PC-9 (cell line): ENCODE data around the gene STX8. TPM values are rescaled to one million over a fixed set of nuclear protein-coding genes. Genes with fewer than 3 reads are reported as not detected.

ENCODE experiments used
- BruUV-seq: library from RNA; stranded (reverse); fragments of 400-500 nt; replicated peaks from 2 replicates; lab custom pipeline; 2021; lab: Mats Ljungman, UMichigan
- CTCF ChIA-PET: fragments of 300-600 bp; sonication (Branson Sonifier 250); formaldehyde crosslinking; loops from one replicate; lab custom pipeline; 2022; ENCODE audit warnings: antibody characterized with exemption; lab: Charles Lee
- POLR2A ChIA-PET: fragments of 300-600 bp; sonication (Branson Sonifier 250); formaldehyde crosslinking; loops from one replicate; lab custom pipeline; 2022; ENCODE audit warnings: antibody characterized with exemption; ENCODE audit not compliant: unreplicated experiment; lab: Charles Lee
- DNase-seq, 2 experiments: peaks; one replicate each; pipeline versions ENCODE4 v3.0.0 to v3.0.0-alpha.2; 2015 to 2022; ENCODE audit warnings: mixed read lengths in 1 of 2
- H2AFZ ChIP-seq: fragments of 200-600 bp; sonication (generic); 2 replicates; pipeline ENCODE4 v1.8.1; 2017; ENCODE audit warnings: antibody characterized with exemption
- H3F3A ChIP-seq: fragments of 200-600 bp; sonication (generic); 2 replicates; pipeline ENCODE4 v1.8.1; 2017; ENCODE audit warnings: antibody characterized with exemption, mild to moderate bottlenecking, low read depth; ENCODE audit not compliant: insufficient read depth
- H3K27ac ChIP-seq: fragments of 200-600 bp; sonication (generic); 2 replicates; pipeline ENCODE4 v1.6.1; 2016; ENCODE audit warnings: mixed run types
- H3K27me3 ChIP-seq: fragments of 200-600 bp; sonication (generic); 2 replicates; pipeline ENCODE4 v1.6.1; 2016; ENCODE audit warnings: low read depth, mixed run types; ENCODE audit not compliant: insufficient read depth
- H3K36me3 ChIP-seq: fragments of 200-600 bp; sonication (generic); 2 replicates; pipeline ENCODE4 v1.6.1; 2016; ENCODE audit warnings: low read depth, mixed run types
- H3K4me1 ChIP-seq: fragments of 200-600 bp; sonication (generic); replicated peaks from 2 replicates; pipeline ENCODE4 v1.6.1; 2016; ENCODE audit warnings: mixed run types; ENCODE audit not compliant: insufficient read depth
- H3K4me2 ChIP-seq: fragments of 200-600 bp; sonication (generic); 2 replicates; pipeline ENCODE4 v1.6.1; 2017; ENCODE audit warnings: mixed run types
- H3K4me3 ChIP-seq: fragments of 200-600 bp; sonication (generic); 2 replicates; pipeline ENCODE4 v1.6.1; 2016; ENCODE audit warnings: mixed run types
- H3K79me2 ChIP-seq: fragments of 200-600 bp; sonication (generic); 2 replicates; pipeline ENCODE4 v1.6.1; 2017; ENCODE audit warnings: low read depth, mixed run types
- H3K9me2 ChIP-seq: fragments of 200-600 bp; sonication (generic); 2 replicates; pipeline ENCODE4 v1.8.1; 2017; ENCODE audit warnings: mild to moderate bottlenecking; ENCODE audit not compliant: insufficient read depth
- H3K9me3 ChIP-seq: fragments of 200-600 bp; sonication (generic); 2 replicates; pipeline ENCODE4 v1.8.1; 2016; ENCODE audit warnings: low read depth; ENCODE audit not compliant: insufficient read depth
- H4K20me1 ChIP-seq: fragments of 200-600 bp; sonication (generic); 2 replicates; pipeline ENCODE4 v1.8.1; 2017; ENCODE audit not compliant: insufficient read depth
- EZH2 ChIP-seq: fragments of 200-600 bp; sonication (generic); IDR thresholded peaks from 2 replicates; pipeline ENCODE4 v1.8.0; 2017; ENCODE audit warnings: antibody characterized with exemption, low read depth
- intact Hi-C: fragments of 100-400 bp; cut with micrococcal nuclease; formaldehyde crosslinking; loops from one replicate; pipeline ENCODE4 v1.10.0; 2022; ENCODE audit not compliant: unreplicated experiment
- total RNA-seq: library from RNA; stranded (reverse); gene quantifications from 2 replicates; pipeline ENCODE4 v1.2.3, GENCODE V29; 2021
- TF ChIP-seq, protein P1 (sequence below): fragments of 200-600 bp; sonication (generic); conservative IDR thresholded peaks from 2 replicates; pipeline ENCODE4 v1.6.1; 2017; ENCODE audit warnings: mixed run types, antibody characterized with exemption, mild to moderate bottlenecking, moderate library complexity

The STX8 gene
- total RNA-seq, 1 experiment from 2014 or later = 60.6 TPM

DNA sequence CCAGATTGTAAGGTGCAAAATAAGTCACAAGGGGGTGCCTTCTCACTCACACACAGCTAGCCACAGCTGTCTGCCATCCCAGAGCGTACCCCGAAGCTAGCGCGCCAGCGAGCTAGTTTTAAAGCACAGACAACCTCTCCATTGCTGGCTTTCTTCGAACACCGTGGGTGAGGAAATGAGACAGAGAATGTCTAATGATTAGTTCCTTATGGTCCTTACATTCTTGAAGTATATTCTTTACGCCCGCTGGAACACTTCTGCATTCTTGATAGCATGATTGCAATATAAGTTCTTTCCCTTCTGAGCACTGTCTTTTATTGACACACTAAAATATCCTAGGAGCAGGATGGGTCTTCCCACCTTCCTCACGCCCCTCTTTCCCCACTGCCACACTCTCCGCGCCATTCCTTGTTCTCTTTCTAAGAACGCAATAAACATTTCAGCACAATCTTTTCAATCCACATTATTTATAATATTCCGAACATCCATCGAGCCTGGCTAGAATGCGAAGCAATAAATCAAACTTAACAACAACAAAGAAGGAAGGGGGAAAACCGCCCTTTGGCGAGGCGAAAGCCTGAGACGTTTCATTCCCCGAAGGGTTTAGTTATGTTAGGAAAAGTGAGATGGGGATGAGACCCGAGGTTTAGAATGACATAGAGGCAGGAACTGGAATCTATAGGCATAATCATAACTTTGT lies 303.0 kb downstream of the STX8 start:
- intact Hi-C loops = no loop called here
- BruUV-seq = no TSS peak
- no peak overlapping the region for H3K4me2 ChIP-seq

DNA sequence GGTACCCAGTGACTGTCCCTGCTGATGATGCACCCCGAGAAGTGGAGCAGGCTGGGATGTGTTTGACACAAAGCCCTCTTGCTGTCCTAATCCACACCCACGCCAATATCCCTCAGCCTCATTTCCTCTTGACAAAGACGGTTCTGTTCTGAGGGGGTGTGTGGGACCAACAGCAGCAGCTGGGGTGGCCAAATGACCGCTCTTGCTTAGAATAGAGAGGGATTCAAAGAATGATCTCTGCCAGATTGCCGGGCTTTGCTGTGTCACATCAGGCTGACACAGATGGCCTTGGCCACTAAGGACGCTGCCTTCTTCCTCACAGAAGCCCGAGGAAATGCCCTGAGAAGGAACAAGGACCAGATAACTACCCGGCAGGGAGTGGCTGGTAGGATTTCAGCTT lies 303.6 kb downstream of the STX8 start:
- Histone ChIP-seq H3F3A (no peaks in the 10 kb centered on the region), H3K27ac (no peak overlapping the region), H3K4me1 (no peaks in the 10 kb centered on the region), H3K4me3 (no peak overlapping the region), H3K9me2 (no peaks in the 10 kb centered on the region), H3K4me2 (no peak overlapping the region), H3K36me3 (no peaks in the 10 kb centered on the region), H4K20me1 (no peaks in the 10 kb centered on the region), H3K9me3 (no peaks in the 10 kb centered on the region), H3K27me3 (no peaks in the 10 kb centered on the region), H3K79me2 (no peaks in the 10 kb centered on the region), H2AFZ (no peak overlapping the region)
- intact Hi-C loops = no loop called here
- ChIA-PET POLR2A (no interaction called here), CTCF (no interaction called here)
- no peak for TF ChIP-seq EZH2
- TF ChIP-seq, protein P1, sequence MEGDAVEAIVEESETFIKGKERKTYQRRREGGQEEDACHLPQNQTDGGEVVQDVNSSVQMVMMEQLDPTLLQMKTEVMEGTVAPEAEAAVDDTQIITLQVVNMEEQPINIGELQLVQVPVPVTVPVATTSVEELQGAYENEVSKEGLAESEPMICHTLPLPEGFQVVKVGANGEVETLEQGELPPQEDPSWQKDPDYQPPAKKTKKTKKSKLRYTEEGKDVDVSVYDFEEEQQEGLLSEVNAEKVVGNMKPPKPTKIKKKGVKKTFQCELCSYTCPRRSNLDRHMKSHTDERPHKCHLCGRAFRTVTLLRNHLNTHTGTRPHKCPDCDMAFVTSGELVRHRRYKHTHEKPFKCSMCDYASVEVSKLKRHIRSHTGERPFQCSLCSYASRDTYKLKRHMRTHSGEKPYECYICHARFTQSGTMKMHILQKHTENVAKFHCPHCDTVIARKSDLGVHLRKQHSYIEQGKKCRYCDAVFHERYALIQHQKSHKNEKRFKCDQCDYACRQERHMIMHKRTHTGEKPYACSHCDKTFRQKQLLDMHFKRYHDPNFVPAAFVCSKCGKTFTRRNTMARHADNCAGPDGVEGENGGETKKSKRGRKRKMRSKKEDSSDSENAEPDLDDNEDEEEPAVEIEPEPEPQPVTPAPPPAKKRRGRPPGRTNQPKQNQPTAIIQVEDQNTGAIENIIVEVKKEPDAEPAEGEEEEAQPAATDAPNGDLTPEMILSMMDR = no peak
- BruUV-seq = no TSS peak
- no peak for DNase-seq

More for the DNA sequence above, 303.0 kb downstream of the STX8 start:
- ChIA-PET POLR2A (no interaction called here), CTCF (no interaction called here)
- Histone ChIP-seq H2AFZ (no peak overlapping the region), H3K9me3 (no peaks in the 10 kb centered on the region), H3F3A (no peaks in the 10 kb centered on the region), H3K27ac (no peak overlapping the region), H3K79me2 (no peaks in the 10 kb centered on the region), H3K36me3 (no peaks in the 10 kb centered on the region), H3K4me1 (no peaks in the 10 kb centered on the region), H3K4me3 (no peak overlapping the region), H3K27me3 (no peaks in the 10 kb centered on the region), H3K9me2 (no peaks in the 10 kb centered on the region), H4K20me1 (no peaks in the 10 kb centered on the region)
- no peak for DNase-seq
- TF ChIP-seq EZH2 = no peak
- TF ChIP-seq, protein P1 = no peak

DNA sequence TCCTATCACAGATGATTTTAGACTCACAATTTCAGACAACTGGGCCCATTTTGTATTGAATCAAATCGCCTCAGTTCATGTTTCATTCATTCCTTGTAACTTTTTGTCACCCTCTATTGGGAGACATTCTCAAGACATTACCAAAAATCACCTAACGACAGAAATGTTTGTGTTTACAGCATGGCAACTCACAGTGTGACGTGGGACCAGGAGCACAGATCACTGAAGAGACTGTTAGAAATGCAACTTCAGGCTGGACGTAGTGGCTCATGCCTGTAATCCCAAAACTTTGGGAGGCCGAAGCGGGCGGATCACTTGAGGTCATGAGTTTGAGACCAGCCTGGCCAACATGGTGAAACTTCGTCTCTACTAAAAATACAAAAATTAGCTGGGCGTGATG lies 304.7 kb downstream of the STX8 start:
- no TSS peak for BruUV-seq
- Histone ChIP-seq H3K27ac (no peak overlapping the region), H3F3A (no peaks in the 10 kb centered on the region), H3K9me3 (no peaks in the 10 kb centered on the region), H4K20me1 (no peaks in the 10 kb centered on the region), H3K9me2 (no peaks in the 10 kb centered on the region), H3K4me1 (no peaks in the 10 kb centered on the region), H3K36me3 (no peaks in the 10 kb centered on the region), H3K4me3 (no peak overlapping the region), H3K4me2 (no peak overlapping the region), H3K79me2 (no peaks in the 10 kb centered on the region), H3K27me3 (no peaks in the 10 kb centered on the region), H2AFZ (no peak overlapping the region)
- DNase-seq = no peak
- POLR2A ChIA-PET = no interaction called here
- CTCF ChIA-PET = no interaction called here
- TF ChIP-seq EZH2 = no peak
- TF ChIP-seq, protein P1 = no peak
- intact Hi-C loops = no loop called here
